ENCODE results near the gene MT3.
A peak's percentile ranks its signal among the peaks of the same experiment; 100 is the strongest.

The MT3 gene

DNA sequence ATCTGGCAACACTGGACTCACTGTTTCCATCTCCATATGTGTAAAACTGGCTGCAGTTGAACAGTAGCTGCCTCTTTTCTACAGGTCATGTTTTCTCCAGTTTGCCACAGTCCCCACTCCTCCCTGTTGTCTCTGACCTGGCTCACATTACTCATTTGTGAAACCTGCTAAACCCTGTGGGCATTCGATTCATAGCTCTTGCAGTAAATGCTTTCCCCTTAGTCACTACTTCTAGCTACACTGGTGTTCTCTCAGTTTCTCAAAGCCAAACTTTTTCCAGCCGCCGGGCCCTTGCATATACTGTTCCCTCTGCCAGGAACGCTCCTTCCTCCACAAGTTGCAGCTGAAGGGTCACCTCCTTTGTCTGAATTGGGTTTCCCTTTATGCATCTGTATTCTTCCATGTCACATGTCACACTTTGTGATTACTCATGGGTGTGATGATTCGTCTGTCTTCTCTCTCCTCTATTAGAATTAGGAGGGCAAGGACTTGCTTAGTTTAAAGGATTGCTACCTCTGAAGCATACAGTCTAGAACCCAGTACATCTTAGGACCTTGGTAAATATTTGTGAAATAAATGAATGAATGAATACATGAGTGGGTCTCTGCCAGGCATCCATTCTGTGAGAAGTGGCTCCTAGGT, 39.5 kb upstream of the MT3 start:
- TF ChIP-seq ZFX (IDR thresholded peaks at IDR 0.05): no peak
- TF ChIP-seq, protein P1, sequence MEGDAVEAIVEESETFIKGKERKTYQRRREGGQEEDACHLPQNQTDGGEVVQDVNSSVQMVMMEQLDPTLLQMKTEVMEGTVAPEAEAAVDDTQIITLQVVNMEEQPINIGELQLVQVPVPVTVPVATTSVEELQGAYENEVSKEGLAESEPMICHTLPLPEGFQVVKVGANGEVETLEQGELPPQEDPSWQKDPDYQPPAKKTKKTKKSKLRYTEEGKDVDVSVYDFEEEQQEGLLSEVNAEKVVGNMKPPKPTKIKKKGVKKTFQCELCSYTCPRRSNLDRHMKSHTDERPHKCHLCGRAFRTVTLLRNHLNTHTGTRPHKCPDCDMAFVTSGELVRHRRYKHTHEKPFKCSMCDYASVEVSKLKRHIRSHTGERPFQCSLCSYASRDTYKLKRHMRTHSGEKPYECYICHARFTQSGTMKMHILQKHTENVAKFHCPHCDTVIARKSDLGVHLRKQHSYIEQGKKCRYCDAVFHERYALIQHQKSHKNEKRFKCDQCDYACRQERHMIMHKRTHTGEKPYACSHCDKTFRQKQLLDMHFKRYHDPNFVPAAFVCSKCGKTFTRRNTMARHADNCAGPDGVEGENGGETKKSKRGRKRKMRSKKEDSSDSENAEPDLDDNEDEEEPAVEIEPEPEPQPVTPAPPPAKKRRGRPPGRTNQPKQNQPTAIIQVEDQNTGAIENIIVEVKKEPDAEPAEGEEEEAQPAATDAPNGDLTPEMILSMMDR (conservative IDR thresholded peaks at IDR 0.05): no peak

DNA sequence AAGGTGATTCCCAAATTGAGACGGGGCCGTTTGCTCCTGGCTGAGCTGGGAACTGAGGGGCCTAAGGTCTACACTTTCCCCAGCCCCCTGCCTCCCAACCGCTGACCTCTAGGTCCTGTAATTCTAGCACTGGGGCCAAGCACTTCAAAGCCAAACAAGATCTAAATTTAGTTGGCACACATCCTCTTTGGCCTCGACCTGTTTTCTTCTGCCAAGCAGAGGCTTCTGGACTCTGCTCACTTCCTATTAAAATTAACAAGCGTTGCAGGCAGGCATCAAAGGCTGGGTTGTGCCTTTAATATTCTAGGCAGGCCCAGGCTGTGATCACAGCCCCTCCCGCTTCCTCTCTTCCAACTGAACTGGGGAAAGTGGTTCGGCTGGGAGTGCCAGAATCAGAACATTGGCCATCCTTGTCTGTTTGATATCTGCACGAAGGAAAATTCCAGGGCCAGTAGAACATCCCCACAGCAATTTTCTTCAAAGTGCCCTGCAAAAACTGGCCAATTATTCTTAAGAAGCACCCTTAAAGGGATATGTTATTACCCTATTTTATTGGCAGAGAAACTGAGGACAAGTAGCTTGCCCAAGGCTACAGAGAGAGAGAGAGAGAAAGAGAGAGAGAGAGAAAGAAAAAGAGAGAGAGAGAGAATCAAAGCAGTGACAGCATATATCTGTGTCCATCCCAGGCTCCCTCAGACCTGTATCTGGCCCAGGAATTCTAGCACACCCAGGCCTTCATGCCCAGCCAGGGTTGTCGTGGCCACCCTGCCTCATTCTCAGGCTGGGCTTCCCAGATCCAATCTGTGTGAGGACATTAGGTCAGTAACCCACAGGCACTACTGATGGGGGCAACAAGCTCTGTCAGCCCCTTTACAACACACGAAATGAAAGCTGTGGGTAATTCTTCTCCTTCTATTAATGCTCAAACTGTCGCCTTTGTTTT, 37.3 kb upstream of the MT3 start:
- TF ChIP-seq ZFX (IDR thresholded peaks at IDR 0.05): no peak
- TF ChIP-seq, protein P1 (conservative IDR thresholded peaks at IDR 0.05): no peak
- peak overlapping the region; percentile 85 for H3K27ac ChIP-seq

More for the DNA sequence above, 39.5 kb upstream of the MT3 start:
- H3K27ac ChIP-seq: no peak overlapping the region

DNA sequence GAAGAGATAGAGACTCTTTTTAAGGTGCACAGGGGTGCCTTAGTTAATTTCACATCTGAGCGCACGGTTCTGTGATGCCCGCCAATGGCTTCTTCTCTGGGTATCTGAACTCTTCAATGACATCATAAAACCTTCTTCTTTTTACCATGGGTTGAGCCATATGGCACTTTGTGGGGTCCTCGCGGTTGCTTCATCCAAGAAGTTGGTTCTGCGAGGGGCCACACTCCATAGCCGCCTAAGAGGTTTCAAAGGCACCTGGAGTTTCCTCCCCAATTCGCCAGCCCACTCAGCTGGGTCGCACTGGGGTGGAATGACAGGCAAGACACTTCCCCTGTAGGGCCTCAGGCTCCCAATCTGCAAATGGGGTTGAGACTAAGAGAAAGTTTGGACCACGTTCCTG, 34.9 kb upstream of the MT3 start:
- TF ChIP-seq ZFX (IDR thresholded peaks at IDR 0.05): no peak
- TF ChIP-seq, protein P1 (conservative IDR thresholded peaks at IDR 0.05): no peak
- no peak overlapping the region for H3K27ac ChIP-seq

DNA sequence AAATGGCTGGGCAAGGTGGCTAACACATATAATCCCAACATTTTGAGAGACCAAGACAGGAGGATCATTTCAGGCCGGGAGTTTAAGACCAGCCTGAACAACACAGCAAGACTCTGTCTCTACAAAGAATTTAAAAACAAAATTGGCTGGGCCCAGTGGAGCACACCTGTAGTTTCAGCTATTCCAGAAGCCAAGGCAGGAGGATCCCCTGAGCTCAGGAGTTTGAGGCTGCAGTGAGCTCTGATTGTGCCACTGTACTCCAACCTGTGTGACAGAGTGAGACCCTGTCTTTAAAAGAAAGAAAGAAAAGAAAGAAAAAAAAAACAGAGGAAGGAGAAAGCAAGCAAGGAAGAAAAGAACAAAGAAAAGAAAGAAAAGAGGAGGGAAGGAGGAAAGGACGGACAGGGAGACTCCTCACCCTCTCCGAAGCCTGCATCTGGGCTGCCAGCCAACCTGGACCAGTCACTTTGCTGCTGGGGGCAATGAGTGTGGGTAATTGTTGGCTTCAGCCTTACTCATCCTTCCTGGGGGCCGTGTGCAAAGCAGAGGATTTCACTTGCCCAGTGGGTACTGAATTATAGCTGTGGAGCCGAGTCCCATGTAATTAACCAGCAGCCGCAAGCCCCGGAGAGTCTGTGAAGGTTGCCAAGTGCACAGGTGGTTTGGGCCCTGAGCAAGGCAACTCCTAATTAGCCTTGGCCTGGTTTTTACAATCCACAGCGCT, 31.1 kb upstream of the MT3 start:
- no peak for TF ChIP-seq ZFX (IDR thresholded peaks at IDR 0.05)
- TF ChIP-seq, protein P1 (conservative IDR thresholded peaks at IDR 0.05): no peak
- no peak overlapping the region for H3K27ac ChIP-seq

DNA sequence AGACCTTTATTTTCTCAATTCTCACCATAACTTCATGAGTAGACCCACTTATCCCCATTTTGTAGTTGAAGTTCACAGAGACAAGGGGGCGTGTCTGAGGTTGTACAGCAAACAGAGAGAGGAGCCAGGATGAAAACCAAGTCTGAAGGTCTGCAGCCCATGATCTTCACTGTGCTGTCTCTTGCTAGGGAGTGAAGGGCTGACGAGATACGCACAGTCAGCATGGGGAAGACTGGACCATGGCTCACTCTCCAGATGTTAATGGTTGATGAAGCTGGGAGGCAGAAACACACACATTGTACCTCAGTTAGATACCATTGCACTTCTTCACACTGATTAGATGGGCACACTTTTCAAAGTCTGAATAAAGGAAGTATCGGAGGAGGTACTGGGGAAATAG, 30.2 kb upstream of the MT3 start:
- no peak for TF ChIP-seq ZFX (IDR thresholded peaks at IDR 0.05)
- TF ChIP-seq, protein P1 (conservative IDR thresholded peaks at IDR 0.05): no peak
- no peak overlapping the region for H3K27ac ChIP-seq

DNA sequence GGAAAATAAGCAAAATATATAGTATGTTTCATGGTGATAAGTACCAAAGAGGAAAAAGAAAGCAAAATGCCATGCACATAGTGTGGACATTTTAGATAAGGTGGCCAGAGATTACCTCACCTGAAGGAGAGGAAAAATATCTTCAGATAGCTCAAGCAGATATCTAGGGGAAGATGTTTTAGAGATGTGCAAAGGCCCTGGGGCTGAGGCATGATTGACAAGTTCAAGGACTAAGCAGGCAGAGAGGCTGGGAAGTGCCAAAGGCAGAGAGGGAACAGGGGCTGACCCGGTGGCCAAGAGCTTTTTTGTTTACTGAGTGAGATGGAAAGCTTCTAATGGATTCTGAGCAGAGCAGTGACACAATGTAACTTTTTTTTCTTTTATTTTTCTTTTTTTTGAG, 28.9 kb upstream of the MT3 start:
- TF ChIP-seq, protein P1 (conservative IDR thresholded peaks at IDR 0.05): no peak
- TF ChIP-seq ZFX (IDR thresholded peaks at IDR 0.05): no peak

More for the DNA sequence above, 28.9 kb upstream of the MT3 start:
- no peak overlapping the region for H3K27ac ChIP-seq

All from C4-2B (cell line).